Fibroblast of lung (primary cell): ENCODE results near the gene XK. TPM values are rescaled to one million over a fixed set of nuclear protein-coding genes. Genes with fewer than 3 reads are reported as not detected.

Experiments used
- DNase-seq, 2 donors: peaks; one replicate each; pipeline versions ENCODE4 v3.0.0 to v3.0.0-alpha.2; 2010; ENCODE audit warnings: low read depth in 2 of 2
- H2AFZ ChIP-seq: 2 replicates; pipeline ENCODE4 v1.5.1; 2012; ENCODE audit warnings: low read length, control low read depth, inconsistent platforms
- H3K27ac ChIP-seq: 2 replicates; pipeline ENCODE4 v1.5.1; 2011; ENCODE audit warnings: low read length, control low read depth; ENCODE audit not compliant: insufficient read depth
- H3K27me3 ChIP-seq: 2 replicates; pipeline ENCODE4 v1.5.1; 2011; ENCODE audit warnings: mild to moderate bottlenecking, low read length; ENCODE audit not compliant: control insufficient read depth, insufficient read depth
- H3K36me3 ChIP-seq: 2 replicates; pipeline ENCODE4 v1.5.1; 2011; ENCODE audit warnings: low read length; ENCODE audit not compliant: control insufficient read depth, insufficient read depth
- H3K4me1 ChIP-seq: 2 replicates; pipeline ENCODE4 v1.5.1; 2011; ENCODE audit warnings: low read length; ENCODE audit not compliant: control insufficient read depth, insufficient read depth; ENCODE audit errors: extremely low read depth
- H3K4me2 ChIP-seq: 2 replicates; pipeline ENCODE4 v1.5.1; 2011; ENCODE audit warnings: low read length, control low read depth; ENCODE audit not compliant: insufficient read depth; ENCODE audit errors: extremely low read depth
- H3K4me3 ChIP-seq, 4 experiments: fragments of 200-600 bp in 1 of 4; sonication (generic) in 1 of 4; replicated peaks in 1 of 4; 2 replicates each; pipeline ENCODE4 v1.5.1; 2011 to 2016; ENCODE audit warnings: low read length in 4 of 4, low read depth in 3 of 4, mild to moderate bottlenecking in 3 of 4, control low read depth in 2 of 4, inconsistent platforms in 1 of 4, mixed read lengths in 1 of 4; ENCODE audit not compliant: insufficient read depth in 1 of 4; ENCODE audit errors: control extremely low read depth in 1 of 4
- H3K79me2 ChIP-seq: 2 replicates; pipeline ENCODE4 v1.5.1; 2012; ENCODE audit warnings: mild to moderate bottlenecking, low read length, inconsistent platforms; ENCODE audit not compliant: control insufficient read depth, insufficient read depth
- H3K9ac ChIP-seq: 2 replicates; pipeline ENCODE4 v1.5.1; 2011; ENCODE audit warnings: mild to moderate bottlenecking, low read length, control low read depth; ENCODE audit not compliant: insufficient read depth
- H3K9me3 ChIP-seq: 2 replicates; pipeline ENCODE4 v1.5.1; 2012; ENCODE audit warnings: low read depth, low read length; ENCODE audit not compliant: control insufficient read depth, insufficient read depth
- H4K20me1 ChIP-seq: 2 replicates; pipeline ENCODE4 v1.5.1; 2011; ENCODE audit warnings: low read length; ENCODE audit not compliant: control insufficient read depth, insufficient read depth; ENCODE audit errors: extremely low read depth
- EZH2 ChIP-seq: IDR thresholded peaks from 2 replicates; pipeline ENCODE4 v1.5.1; 2012; ENCODE audit warnings: low read length, control low read depth, mild to moderate bottlenecking; ENCODE audit errors: missing control alignments
- polyA plus RNA-seq, 2 donors: library from polyadenylated mRNA; depleted of rRNA in 1 of 2; stranded (reverse) in 1 of 2; unstranded in 1 of 2; fragments of >200 nt; gene quantifications; 2 replicates each; pipeline ENCODE4 v1.2.1, GENCODE V29; 2011 to 2012; ENCODE audit warnings: missing spikeins in 1 of 2
- total RNA-seq: library from RNA; depleted of rRNA; stranded (reverse); fragments of >200 nt; gene quantifications from 2 replicates; pipeline ENCODE4 v1.2.1, GENCODE V29; 2014
- TF ChIP-seq, protein P1 (sequence below), 2 donors: IDR thresholded peaks in 1 of 2; conservative IDR thresholded peaks in 1 of 2; 1 replicate in 1 of 2; 2 replicates in 1 of 2; pipeline ENCODE4 v1.5.1; 2011 to 2012; ENCODE audit warnings: low read length in 2 of 2, control low read depth in 1 of 2, inconsistent platforms in 1 of 2, low read depth in 1 of 2, mild to moderate bottlenecking in 1 of 2

XK gene
- total and polyA plus RNA-seq, 2 donors (not counting 1 experiment from before 2014, with no cell fraction given): 0.03 to 0.17 TPM

DNA sequence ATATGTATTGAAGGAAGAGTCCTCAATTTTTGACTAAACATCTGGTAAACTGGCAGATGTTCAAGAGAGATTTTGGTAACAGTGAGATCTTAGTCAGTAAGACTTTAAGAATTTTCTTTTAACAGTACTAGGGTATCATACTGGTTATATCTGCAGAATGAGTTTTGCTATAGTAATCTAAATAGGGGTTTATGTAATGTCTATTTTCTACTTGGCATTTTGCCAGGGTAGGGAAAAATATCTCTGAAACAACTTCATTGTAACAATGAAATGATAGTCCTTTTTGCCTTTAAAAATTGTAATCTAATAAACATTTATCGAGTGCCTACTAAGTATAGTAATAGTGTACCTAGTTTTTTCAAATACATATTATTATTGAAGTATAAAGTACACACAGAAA lies 32.1 kb downstream of the XK start:
- no peaks in the 10 kb centered on the region for H3K79me2 ChIP-seq
- H3K4me2 ChIP-seq: no peak overlapping the region
- no peak overlapping the region for H3K27ac ChIP-seq
- H3K9ac ChIP-seq: no peak overlapping the region
- H3K4me3 ChIP-seq: no peak overlapping the region
- no peak overlapping the region for H2AFZ ChIP-seq
- H3K36me3 ChIP-seq: no peaks in the 10 kb centered on the region
- H3K9me3 ChIP-seq: no peaks in the 10 kb centered on the region
- TF ChIP-seq EZH2: no peak
- TF ChIP-seq, protein P1, sequence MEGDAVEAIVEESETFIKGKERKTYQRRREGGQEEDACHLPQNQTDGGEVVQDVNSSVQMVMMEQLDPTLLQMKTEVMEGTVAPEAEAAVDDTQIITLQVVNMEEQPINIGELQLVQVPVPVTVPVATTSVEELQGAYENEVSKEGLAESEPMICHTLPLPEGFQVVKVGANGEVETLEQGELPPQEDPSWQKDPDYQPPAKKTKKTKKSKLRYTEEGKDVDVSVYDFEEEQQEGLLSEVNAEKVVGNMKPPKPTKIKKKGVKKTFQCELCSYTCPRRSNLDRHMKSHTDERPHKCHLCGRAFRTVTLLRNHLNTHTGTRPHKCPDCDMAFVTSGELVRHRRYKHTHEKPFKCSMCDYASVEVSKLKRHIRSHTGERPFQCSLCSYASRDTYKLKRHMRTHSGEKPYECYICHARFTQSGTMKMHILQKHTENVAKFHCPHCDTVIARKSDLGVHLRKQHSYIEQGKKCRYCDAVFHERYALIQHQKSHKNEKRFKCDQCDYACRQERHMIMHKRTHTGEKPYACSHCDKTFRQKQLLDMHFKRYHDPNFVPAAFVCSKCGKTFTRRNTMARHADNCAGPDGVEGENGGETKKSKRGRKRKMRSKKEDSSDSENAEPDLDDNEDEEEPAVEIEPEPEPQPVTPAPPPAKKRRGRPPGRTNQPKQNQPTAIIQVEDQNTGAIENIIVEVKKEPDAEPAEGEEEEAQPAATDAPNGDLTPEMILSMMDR (conservative IDR thresholded peaks at IDR 0.05 in 1 of 2, IDR thresholded peaks at IDR 0.05 in 1 of 2; ENCODE audit: low read depth in 1 of 2, low read length in 2 of 2): no peak
- H3K27me3 ChIP-seq: no peaks in the 10 kb centered on the region
- no peaks in the 10 kb centered on the region for H4K20me1 ChIP-seq
- no peak for DNase-seq
- no peaks in the 10 kb centered on the region for H3K4me1 ChIP-seq

DNA sequence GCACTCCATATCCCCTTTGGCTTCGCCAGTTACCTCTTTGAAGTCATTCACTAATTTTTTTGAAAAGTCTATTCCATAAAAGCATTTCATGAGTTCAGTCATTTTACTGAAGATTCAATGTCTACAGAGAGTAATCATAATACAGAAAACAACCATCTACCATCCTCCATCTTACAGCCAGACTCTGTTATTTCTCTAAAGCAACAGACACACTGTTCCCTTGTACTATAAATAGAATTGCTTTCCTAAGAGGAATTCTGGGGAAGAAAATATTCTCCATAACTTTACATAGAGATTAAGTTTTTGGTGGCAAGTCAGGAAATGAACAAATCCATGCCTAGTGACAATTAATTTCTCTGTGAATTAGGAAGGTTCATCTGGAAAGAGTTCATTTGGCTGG lies 37.0 kb downstream of the XK start:
- Histone ChIP-seq H3K27me3 (no peaks in the 10 kb centered on the region), H3K9me3 (no peaks in the 10 kb centered on the region), H3K27ac (no peak overlapping the region), H3K79me2 (no peaks in the 10 kb centered on the region), H3K9ac (no peak overlapping the region), H4K20me1 (no peaks in the 10 kb centered on the region), H3K4me2 (no peak overlapping the region), H3K36me3 (no peaks in the 10 kb centered on the region), H3K4me1 (no peaks in the 10 kb centered on the region), H3K4me3 (no peak overlapping the region), H2AFZ (no peak overlapping the region)
- no peak for DNase-seq
- TF ChIP-seq EZH2: no peak
- TF ChIP-seq, protein P1 (conservative IDR thresholded peaks at IDR 0.05 in 1 of 2, IDR thresholded peaks at IDR 0.05 in 1 of 2; ENCODE audit: low read depth in 1 of 2, low read length in 2 of 2): no peak

DNA sequence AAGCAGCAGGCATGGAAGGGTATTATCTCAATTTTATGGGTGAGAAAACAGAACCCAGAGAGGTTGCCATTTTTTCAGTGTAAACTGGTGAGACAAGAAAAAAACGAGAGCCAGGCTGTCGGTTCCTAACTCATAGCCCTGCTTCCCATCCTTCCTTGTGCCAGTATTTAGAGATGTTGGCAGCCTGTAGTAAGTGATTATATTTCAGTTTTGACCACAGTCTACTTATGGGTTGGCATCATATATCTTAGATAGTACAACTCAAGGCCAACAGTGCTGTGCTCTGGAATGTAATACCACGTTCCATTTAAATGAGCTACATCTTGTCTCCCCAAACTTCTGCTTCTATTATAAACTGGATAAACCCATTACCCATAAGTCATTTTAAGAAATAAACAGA lies 40.8 kb downstream of the XK start:
- no peak for TF ChIP-seq EZH2
- TF ChIP-seq, protein P1 (conservative IDR thresholded peaks at IDR 0.05 in 1 of 2, IDR thresholded peaks at IDR 0.05 in 1 of 2; ENCODE audit: low read depth in 1 of 2, low read length in 2 of 2): no peak
- H3K9me3 ChIP-seq: no peaks in the 10 kb centered on the region
- no peak overlapping the region for H3K9ac ChIP-seq
- no peaks in the 10 kb centered on the region for H4K20me1 ChIP-seq
- H3K27me3 ChIP-seq: no peaks in the 10 kb centered on the region
- no peak overlapping the region for H3K4me3 ChIP-seq
- H3K36me3 ChIP-seq: no peaks in the 10 kb centered on the region
- no peak overlapping the region for H3K4me2 ChIP-seq
- H3K27ac ChIP-seq: no peak overlapping the region
- no peaks in the 10 kb centered on the region for H3K4me1 ChIP-seq
- H2AFZ ChIP-seq: no peak overlapping the region
- H3K79me2 ChIP-seq: no peaks in the 10 kb centered on the region
- no peak for DNase-seq
